GM21381 (cell line): ENCODE data around the gene FUT4.
"Not testable (repeated sequence)": the region's sequence is repeated elsewhere in the genome, so short reads cannot be mapped to it uniquely, and the experiment has no call there.

Experiments
- ATAC-seq: cut with Tn5 transposase; IDR thresholded peaks from one replicate; pipeline ENCODE4 v1.9.1; 2021; ENCODE audit warnings: mild to moderate bottlenecking, moderate library complexity; ENCODE audit not compliant: unreplicated experiment

Gene FUT4, protein sequence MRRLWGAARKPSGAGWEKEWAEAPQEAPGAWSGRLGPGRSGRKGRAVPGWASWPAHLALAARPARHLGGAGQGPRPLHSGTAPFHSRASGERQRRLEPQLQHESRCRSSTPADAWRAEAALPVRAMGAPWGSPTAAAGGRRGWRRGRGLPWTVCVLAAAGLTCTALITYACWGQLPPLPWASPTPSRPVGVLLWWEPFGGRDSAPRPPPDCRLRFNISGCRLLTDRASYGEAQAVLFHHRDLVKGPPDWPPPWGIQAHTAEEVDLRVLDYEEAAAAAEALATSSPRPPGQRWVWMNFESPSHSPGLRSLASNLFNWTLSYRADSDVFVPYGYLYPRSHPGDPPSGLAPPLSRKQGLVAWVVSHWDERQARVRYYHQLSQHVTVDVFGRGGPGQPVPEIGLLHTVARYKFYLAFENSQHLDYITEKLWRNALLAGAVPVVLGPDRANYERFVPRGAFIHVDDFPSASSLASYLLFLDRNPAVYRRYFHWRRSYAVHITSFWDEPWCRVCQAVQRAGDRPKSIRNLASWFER

DNA sequence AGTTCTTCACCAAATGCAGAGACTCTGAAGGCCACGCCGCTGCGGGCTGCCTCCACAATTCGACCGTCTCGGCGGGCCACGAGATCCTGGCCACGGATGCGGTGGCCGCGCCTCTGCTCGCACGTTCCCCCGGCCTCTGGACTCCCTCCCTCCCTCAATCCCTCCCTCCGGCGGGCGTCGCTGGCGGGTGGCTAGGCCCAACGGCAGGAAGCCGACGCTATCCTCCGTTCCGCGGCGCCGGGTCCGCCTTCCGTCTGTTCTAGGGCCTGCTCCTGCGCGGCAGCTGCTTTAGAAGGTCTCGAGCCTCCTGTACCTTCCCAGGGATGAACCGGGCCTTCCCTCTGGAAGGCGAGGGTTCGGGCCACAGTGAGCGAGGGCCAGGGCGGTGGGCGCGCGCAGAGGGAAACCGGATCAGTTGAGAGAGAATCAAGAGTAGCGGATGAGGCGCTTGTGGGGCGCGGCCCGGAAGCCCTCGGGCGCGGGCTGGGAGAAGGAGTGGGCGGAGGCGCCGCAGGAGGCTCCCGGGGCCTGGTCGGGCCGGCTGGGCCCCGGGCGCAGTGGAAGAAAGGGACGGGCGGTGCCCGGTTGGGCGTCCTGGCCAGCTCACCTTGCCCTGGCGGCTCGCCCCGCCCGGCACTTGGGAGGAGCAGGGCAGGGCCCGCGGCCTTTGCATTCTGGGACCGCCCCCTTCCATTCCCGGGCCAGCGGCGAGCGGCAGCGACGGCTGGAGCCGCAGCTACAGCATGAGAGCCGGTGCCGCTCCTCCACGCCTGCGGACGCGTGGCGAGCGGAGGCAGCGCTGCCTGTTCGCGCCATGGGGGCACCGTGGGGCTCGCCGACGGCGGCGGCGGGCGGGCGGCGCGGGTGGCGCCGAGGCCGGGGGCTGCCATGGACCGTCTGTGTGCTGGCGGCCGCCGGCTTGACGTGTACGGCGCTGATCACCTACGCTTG, at the start of gene FUT4:
TSS of gene FUT4 (plus strand) at position 227 of the 951 bp plus-strand sequence. CDS start at position 440, 213 bp downstream.
- ATAC-seq = peak; percentile 80

DNA sequence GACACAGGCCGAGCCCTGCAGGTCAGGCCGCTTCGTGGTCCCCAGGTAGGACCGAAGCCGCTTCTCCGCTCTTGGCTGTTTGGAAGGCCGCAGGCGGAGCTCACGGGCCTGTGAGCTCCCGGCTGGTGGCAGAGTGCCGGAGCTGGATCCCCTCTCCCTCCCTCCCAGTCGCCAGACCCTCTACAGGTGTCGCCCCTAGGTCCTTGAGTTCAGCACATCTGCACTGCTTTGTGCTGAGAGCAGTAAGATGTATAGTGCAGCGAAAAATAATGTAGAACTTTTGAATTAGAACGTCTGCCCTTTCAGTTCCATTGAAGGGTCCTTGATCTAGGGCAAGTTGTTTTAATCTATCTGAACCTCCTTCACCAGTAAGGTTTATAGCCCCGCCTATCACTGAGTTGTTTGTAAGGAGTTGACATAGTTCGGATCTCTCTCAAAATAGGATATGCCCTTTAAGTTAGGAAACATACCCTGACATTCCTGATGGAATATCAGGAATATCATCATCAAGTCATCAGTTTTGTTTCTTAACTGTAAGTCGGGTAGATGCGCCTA, 49.5 kb upstream of the FUT4 start:
- peak; percentile 60 for ATAC-seq

DNA sequence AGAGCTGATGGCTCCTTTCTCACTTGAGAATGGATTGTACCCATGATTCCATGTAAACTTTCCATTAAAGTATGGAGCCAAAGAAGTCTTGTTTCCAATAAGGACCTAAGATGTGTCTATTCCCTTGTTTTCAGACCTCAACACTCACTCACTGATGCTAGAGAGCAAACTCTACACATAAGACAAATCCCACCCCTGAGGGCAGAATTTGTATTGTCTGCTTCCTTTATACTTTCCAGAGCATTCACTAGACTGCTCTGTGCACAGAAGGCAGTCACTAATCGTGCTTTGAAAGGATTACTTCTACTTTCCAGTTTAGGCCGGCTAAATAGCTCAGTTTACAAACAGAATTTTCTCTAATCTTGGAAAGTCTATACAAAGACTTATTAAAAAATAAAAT, 43.5 kb upstream of the FUT4 start:
- no peak for ATAC-seq

DNA sequence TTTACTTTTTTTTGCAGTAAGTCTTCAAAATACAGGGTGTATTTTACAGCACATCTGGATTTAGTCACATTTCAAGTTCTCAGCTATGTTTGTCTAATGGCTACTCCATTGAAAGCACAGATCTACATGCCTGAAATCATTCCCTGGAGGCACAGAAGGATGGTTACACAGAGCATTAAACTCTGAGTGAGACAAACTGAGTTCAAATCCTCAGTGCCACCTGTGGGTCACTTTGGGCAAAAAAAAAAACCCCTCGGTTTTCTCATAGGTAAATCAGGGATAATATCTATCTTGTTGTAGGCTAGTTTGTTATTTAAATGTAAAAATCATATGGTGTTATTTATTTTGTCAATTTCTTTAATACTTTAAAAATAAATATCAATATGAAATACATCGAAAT, 42.2 kb upstream of the FUT4 start:
- no peak for ATAC-seq

DNA sequence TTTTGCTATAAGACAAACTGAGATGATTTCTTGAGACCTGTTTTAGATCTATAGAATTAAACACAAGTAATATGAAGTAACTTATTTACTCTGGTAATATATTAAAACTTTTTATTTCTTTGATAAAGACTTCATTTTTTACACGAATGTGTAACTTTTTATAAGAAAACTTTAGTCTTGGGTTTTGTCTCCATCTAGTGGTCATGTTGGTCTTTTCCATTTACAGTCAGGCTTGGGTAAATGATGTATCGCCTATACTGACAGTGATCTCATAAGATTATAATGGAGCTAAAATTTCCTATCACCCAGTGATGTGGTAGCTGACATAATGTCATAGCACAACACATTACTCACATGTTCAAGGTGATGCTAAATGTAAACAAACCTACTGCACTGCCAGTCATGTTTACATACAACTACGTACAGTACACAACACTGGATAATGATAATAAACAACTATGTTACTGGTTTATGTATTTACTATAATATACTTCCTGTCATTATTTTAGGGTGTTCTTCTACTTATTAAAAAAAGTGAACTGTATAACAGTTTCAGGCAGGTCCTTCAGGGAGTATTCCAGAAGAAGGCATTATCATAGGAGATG, 38.9 kb upstream of the FUT4 start:
- no peak for ATAC-seq

DNA sequence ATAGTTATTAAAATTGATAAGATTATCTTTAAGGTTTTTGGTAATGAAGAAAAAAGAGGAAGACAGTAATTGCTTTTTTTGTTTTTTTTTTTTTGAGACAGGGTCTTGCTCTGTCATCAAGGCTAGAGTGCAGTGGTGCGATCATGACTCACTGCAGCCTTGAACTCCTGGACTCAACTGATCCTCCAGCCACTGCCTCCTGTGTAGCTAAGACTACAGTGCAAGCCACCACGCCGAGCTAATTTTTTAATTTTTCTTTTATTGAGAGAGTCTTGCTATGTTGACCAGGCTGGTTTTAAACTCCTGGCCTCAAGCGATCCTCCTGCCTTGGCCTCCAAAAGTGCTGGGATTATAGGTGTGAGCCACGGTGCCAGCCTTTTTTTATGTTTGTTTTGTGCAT, 37.2 kb upstream of the FUT4 start:
- ATAC-seq = not testable (repeated sequence)

DNA sequence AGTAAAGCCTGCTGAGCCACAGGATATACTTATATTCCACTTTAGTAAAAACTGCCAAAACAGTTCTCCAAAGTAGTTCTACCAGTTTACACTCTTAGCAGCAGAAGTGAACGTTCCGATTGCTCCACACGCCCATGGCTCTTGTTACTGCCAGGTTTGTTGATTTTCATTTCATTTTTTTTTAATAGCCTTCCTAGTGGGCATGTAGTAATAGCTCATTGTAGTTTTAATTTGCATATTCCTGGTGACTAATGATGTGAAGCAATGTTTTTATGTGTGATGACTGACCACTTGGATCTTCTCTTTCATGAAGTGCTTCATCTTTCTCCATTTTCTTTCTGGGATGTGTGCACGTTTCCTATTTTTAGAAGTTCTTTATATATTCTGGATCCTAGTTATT, 36.2 kb upstream of the FUT4 start:
- ATAC-seq = no peak

DNA sequence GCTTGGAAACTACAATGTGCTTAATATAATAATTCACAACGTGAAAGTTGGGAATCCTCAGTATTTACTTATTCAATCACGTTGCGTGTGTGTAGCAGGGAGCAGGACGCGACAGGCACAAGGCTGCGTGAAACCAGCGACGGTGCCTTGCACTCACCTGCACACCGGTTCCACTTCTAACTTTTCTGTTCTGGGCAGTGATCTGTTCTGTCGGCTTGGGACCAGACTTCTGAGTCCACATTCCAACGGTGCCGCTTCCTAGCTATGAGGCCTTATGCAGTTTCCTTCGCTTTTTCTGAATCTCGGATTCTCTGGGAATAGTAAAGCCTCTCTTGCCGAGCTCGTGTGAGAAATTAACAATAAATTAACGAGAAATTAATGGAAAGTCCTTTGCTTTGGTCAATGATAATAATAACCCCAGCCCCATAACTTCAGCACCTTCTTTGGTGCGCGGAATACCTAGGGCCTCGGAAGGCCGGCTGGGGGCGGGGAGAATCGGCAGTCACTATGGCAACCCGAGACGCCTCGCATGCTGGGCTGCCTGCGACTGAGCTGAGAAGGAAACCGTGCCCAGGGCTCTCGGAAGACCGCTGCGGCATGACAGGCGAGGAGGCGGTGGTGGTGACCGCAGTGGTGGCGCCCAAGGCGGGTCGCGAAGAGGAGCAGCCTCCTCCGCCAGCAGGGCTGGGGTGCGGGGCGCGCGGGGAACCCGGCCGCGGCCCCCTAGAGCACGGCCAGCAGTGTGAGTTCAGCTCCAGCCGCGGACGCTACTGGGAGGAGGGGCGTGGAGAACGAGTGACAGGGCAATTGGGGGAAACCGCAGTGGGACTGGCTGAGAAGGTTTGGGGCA, 31.6 kb upstream of the FUT4 start, which contains the start of gene C11orf97:
TSS of gene C11orf97 (plus strand) at position 530 of the 850 bp plus-strand sequence. CDS start at position 598, 68 bp downstream.
- peak; percentile 88 for ATAC-seq

DNA sequence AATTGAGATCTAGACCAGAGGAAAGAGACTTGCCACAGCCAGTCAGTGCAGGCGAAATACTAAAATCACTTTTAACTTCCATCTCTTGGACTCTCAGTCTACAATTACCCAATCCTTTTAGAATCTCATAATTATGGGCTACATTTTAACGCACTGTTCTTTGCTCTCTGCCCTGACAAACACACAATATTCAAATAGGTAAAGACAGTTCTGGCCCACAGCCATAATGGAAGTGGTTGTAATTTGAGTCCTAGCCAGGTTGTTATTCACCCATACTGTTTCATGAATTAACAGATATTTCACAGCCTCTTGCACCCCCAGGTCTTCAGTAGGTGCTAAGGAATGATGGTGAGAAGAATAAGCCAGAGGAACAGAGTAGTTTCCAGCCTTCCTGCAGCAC, 30.6 kb upstream of the FUT4 start:
- no peak for ATAC-seq

DNA sequence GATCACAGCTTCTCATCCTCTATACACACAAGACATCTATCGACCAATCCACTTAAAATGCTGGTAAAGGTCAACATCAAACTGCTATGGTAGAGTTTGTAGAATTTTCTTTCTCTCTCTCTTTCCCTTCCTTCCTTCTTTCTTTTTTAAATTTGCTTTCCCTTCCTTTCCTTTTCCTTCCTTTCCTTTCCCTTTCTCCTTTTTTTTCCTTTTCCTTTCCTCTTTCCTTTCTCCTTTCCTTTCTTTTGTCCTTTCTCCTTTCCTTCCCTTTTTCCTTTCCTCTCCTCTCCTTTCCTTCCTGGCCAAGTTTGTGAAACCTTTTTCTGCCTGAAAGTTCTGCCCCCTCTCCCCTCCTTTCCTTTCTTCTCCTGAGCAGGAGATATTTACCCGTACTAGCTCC, 28.3 kb upstream of the FUT4 start:
- ATAC-seq = no peak

DNA sequence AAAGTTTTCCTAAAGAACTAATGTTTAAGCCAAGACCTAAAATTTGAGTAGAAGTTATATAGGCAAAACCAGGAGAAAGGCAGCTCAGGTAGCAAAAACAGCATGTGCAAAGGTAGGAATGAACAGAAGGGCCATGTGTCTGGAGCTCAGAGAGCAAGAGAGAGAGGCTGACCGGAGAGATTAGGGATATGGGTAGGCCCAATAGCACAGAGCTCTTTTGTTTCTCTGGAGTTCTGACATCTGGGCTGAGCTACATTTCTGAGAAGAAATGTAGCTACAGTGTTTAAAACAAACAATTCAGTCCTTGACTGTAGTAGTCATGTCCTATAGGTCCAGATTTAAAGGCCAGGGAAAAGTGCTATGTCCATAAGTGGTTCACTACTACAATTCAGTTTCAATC, 27.0 kb upstream of the FUT4 start:
- no peak for ATAC-seq

DNA sequence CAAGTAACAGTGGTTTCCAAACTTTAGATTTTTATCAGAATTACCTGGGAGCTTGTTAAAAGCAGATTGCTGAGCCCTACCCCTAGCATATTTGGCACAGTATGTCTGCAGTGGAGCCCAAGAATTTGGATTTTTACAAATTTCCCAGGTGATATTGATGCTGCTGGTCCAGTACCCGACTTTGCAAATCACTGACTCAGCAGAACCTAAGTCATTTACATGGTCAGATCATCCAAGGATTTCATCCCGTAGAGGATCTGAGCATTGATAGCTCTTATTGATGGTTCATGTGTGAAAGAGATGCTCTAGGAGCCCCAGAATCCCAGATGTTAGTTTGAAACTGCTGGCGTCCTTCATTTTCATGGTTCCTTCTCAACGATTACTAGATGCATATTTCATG, 25.4 kb upstream of the FUT4 start:
- no peak for ATAC-seq

DNA sequence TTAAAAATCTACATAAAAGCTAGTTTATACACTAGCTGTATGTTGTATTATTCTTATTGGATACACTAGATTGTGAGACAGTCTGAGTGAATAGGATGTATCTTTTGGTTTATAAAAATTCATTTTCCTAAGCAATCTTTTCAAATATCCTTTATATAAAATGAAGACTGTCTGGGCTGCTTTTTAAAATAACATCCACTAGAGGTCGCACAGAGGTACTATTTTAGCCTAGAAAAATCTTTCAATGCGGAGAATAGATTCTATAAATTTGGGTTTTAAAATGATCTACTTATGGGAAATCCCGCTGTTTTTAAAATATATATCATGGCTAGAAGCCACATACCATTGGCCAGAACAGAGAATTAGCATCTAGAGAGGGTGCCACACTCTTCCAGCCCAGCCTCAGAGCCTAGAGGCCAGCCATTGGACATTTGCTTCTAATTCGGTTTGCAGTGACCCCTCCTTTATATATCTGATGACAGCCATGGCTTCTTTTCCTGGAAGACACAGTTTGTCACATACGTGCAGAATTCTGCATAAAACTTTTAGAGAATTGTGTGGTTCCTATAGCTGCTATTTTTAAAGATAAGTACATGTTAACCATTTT, 24.1 kb upstream of the FUT4 start:
- ATAC-seq = no peak

DNA sequence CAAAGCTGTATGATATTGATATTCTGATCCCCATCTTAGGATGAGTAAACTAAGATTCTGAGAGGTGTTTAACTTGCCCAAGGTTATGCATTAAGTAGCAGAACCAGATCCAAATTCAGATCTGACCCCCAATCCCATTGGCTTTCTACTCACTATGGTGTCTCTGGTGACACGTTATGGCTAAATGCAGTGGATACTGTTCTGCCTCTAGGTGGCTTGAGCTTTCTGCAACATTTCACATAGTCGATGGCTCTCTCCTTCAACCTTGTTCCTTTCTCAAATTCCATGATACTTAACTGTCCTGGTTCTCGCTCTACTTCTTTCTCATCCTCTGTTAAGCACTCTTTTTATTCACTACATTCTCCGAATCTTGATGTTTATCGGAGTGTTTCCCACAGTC, 22.0 kb upstream of the FUT4 start:
- no peak for ATAC-seq

DNA sequence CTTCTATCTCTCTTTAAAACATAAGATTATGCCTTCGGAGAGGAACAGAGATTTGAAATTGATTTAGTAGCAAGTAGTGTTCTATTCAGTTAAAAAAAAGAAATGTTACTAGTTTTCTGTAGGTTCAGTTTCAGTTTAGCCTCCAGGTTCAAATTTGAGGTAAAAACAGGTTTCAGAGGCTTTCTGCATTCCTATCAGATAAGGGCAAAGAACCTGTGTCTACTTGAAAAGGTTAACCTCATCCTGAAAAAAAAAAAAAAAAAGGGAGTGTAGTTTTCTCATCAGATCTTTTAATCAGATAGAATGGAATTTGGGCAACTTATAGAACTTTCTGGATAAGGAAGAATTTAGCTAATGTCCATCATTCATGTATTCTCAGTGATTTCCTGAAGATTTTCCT, 19.4 kb upstream of the FUT4 start:
- ATAC-seq = no peak

DNA sequence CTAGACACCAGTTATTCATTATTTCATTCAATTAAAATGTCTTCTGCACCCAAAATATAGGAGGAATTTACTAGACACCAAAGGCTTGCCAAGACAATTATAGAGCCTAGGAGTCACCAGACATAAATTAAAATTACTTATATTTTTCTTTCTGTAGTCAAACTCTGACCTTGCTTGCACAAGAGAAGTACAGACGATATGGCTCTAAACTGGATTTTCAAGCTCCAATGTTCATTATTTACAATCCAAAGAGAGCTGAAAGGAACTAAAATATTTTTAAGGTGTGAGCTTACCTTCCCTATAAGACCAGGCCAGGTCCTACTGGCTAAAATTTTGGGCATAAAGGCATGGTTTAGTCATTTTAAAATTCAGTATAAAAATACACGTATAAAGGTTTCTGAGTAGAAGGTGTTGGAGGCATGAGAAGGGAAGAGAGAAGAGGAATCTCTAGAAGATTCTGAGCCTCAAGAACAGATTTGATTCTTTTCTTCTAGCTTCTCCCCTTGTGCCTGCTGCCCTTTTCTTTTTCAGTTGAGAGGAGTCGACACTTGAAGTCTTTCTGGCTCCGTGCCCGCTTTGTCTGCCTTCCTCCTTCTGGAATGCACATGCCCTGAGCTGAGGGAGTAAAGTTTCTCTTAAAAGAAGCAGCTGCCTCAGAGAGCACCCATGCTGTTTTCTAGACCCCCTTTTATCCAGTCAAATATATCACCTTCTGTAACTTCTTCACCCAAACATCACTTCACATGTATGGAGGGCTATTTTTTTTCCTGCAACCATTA, 18.0 kb upstream of the FUT4 start:
- ATAC-seq = no peak

DNA sequence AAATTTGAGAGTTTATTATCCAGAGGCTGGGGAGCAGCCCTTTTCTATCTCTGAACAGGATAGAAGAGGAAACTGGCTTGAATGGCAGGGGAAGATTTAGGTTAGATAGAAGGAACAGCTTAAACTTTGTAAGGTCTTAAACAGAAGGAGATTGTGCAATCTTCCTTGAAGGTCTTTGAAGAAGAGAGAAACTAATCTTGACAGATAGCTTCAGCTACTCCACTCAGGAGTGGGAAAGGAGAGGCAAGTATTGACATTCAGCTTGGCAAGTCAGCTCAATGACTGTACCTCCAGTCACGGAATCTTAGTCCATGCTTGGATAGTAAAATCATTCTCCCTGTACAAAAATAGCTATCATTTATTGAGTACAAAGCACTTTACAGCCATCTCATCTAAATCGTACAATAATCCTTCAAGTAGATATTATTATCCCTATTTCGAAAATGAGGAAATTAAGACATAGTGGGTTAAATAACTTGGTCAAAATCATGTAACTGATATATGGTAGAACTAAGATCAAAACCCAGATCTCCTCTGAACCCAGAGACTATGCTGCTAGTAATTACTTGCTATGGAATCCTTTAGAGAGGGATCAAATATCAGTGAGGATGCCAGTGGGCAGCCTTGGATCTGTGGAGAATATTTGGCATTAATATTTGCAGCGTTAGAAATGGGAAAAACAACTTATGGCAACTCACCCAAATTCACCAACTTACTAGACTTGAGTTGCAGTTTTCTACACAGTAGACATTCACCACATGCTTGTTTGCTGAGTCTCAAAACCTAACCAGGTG, 16.9 kb upstream of the FUT4 start:
- no peak for ATAC-seq

DNA sequence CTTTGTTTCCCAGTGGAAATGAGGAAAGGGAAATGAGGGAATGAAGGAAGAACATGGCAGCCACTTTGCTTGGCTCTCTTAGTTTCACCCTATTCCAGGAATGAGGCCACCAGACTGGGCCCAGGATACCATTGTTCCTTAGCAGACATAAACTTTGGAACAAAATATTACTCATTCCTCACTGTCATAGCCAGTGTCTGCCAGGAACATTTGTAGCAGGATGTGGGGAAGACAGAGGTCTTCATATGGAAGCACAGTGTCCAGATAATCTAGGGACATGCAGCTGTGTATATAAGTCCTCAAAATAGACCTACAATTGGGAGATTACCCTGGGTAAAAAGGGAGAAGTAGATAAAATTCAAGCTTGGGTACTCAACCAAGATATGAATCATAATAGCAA, 15.2 kb upstream of the FUT4 start:
- no peak for ATAC-seq
